HG02610 (cell line): ENCODE measurements around the gene BAD.
A peak's percentile ranks its signal among the peaks of the same experiment; 100 is the strongest.
"Not testable (repeated sequence)": the region's sequence is repeated elsewhere in the genome, so short reads cannot be mapped to it uniquely, and the experiment has no call there.

Experiments
- ATAC-seq: cut with Tn5 transposase; IDR thresholded peaks from one replicate; pipeline ENCODE4 v1.9.1; 2021; ENCODE audit warnings: mild to moderate bottlenecking, moderate library complexity; ENCODE audit not compliant: unreplicated experiment

Gene BAD

DNA sequence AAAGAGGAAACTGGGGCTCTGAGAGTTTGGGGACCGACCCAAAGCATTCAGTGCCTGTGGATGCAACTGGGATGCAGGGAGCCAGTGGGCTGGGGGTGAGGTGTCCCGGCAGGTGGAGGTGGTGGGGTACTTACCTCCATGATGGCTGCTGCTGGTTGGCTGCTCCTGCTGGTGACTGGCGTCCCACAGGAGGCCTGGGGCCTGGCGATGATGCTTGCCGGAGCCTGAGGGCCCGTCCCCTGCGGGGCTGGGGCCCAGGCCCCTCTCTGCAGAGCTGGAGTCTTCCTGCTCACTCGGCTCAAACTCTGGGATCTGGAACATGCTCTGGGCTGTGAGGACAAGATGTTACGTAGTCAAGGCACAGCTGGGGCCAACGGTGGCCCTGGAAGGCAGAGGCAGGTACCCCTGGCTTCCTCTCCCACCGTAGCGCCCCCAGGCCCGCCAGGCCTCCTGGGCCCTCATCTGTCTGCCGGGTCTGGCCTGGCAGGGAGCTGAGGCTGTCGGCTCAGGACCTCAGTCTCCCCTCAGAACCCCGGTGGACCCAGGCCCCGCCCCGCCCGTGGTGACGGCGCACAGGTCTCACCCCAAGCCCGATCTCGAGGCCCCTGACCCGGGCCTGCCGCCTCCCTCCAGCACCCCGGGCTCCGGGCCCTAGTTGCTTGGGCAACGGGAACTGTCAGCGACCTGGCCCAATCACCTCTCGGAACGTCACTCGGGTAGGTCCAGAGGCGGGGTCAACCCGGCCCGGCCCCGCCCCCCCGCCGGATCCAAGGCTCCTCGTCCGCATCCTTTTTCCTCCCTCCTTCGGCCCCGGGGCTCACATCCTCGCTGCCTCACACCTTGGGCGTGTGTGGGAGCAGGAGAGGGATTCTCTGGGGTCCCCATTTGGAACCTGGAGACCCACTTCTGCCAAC lies at the start of gene BAD:
Gene BAD (minus strand): TSS at position 618 of the 914 bp plus-strand sequence. CDS start 297 bp downstream, at position 321.
- ATAC-seq = peak; percentile 79

DNA sequence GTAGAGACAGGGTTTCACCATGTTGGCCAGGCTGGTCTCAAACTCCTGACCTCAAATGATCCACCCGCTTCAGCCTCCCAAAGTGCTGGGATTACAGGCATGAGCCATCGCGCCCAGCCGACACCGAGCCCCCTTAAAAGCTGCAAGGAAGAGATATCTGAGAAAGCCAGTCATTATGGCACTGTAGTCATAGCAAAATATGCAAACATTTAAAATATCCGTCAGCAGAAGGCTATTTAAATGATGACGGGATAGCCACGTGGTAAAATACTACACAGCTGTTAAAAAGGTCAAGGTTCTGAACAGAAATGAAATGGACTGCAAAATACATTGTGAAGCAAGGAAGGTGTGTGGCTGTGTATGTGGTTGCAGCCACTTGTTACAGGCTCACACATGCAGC lies 49.1 kb upstream of the BAD start:
- no peak for ATAC-seq

- peak; percentile 55 for ATAC-seq
Measured at GRCh38 chr11:64331569-64332371, 47.3 kb upstream of the BAD start.

- ATAC-seq = no peak
Measured at GRCh38 chr11:64330888-64331287, 46.4 kb upstream of the BAD start.

- ATAC-seq = no peak
Measured at GRCh38 chr11:64327993-64328392, 43.5 kb upstream of the BAD start.

DNA sequence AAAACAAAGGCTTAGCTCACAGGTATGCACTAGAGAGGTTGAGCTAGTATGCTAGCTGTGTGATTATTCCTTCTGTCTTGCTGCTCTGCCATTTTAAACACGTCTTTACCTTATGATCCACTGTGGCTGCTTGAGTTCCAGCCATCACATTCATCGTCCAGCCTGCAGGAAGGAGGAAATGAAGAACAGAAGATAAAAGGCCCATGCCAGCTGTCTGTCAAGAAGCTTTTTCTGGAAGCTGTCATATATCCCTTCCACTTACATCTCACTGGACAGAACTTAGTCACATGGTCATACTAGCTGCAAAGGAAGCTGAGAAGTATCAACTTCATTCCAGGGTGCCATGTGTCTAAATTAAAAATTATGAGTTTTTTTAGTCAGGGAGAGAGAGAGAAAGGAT lies 42.9 kb upstream of the BAD start:
- ATAC-seq = no peak

DNA sequence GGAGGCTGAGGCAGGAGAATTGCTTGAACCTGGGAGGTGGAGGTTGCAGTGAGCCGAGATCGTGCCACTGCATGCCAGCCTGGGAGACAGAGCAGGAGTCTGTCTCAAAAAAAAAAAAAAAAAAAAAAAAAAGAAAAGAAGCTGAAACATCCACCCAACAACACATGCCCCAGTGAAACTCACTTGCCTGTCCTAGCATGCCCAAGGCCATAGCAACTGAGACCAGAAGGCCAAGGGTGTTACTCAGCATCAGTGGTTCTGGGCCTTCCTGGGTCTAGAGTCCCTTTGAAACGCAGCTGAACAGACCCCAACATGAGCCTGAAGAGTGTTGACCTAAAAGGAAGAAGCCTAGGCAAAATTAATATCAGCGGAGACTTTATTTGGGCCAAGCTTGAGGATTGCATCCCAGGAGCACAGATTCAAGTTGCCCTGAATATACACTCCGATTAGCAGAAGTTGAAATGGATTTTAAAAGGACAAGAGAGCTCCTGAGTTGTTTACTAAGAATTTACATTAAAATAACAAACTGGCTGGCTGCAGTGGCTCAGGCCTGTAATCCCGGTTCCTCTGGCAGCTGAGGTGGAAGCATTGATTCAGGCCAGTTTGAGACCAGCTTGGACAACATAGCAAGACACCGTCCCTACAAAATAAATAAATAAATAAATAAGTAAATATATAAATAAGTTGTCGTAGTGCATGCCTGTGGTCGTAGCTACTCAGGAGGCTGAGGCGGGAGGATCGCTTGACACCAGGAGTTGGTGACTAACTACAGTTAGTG lies 40.4 kb upstream of the BAD start:
- ATAC-seq = no peak

DNA sequence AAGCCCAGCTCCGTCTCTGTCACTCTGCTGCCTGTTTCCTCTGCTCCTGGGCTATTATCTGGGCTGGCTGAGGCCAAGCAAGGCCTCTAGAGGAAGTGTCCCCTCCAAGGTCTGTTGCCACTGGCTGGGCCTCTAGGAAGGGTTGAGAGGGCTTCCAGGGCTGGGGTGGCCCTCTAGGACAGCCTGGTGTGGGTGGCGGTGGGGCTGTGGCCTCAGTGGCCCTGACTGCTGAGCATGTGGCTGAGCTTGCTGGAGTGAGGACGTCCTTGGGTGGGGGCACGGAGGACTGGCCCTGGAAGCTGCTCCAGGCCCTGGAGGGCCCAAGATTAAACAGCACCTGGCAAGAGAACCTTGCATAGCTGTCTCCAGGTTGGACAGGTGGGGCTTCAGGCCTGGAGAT lies 39.5 kb upstream of the BAD start:
- ATAC-seq = not testable (repeated sequence)

DNA sequence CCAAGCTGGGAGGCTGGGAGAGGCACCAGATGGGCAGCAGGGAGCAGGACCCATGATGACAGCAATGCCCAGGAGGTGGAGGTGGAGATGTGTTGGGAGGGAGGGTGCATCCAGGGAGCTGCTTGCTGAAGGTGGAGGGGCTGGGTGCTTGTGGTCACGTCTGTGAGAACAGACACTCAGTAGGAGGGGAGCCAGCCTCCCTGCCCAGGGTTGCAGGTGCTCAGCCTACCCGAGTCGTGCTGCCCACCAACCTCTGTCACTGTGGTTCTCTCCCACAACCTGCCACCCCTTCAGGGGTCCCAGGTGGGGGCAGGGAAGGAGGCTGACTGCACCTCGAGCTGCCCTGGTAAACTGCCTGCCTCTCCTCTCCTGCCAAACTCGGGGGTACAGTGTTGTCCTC lies 38.9 kb upstream of the BAD start:
- ATAC-seq = no peak

DNA sequence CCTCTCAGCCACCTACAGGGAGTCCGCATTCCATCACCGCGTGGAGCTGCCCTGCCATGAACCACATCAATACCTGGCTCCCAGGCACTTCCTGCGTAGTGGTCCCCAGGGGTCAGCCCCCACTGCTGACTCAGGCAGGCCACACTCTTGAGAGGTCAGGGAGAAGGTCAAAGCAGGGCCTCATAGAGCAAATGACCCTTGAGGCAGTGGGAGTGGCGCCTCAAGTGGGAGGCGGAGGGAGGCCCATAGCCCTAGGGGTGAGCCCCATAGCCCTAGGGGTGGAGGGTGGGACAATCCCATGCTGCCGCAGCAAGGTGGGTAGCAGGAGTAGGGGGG lies 38.4 kb upstream of the BAD start:
- ATAC-seq = no peak

GRCh38 chr11:64321533-64321932 lies 37.1 kb upstream of the BAD start:
- ATAC-seq = no peak

DNA sequence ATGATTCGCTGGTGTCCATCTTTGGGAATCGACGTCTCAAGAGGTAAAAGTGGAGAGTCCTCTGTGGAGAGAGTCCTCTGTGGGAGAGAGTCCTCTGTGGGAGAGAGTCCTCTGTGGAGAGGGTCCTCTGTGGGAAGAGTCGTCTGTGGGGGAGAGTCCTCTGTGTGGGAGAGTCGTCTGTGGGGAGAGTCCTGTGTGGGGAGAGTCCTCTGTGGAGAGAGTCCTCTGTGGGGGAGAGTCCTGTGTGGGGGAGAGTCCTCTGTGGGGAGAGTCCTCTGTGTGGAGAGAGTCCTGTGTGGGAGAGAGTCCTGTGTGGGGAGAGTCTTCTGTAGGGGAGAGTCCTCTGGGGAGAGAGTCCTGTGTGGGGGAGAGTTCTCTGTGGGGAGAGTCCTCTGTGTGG lies 36.6 kb upstream of the BAD start:
- ATAC-seq = no peak

DNA sequence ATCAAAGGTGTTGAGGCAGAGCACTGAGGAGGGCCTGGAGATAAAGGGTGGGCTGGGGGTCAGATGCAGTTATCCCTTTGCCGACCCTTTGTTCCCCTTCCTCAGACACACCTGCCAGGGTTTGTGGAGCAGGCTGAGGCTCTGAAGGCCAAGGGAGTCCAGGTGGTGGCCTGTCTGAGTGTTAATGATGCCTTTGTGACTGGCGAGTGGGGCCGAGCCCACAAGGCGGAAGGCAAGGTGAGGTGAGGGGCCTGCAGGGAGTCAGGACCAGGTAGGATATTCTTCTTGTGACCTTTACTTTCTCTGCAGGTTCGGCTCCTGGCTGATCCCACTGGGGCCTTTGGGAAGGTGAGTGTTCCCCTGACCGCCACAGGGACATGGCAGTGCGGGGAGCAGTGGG lies 36.1 kb upstream of the BAD start:
- ATAC-seq = no peak

- ATAC-seq = no peak
Measured at GRCh38 chr11:64318766-64319761, 34.6 kb upstream of the BAD start.

DNA sequence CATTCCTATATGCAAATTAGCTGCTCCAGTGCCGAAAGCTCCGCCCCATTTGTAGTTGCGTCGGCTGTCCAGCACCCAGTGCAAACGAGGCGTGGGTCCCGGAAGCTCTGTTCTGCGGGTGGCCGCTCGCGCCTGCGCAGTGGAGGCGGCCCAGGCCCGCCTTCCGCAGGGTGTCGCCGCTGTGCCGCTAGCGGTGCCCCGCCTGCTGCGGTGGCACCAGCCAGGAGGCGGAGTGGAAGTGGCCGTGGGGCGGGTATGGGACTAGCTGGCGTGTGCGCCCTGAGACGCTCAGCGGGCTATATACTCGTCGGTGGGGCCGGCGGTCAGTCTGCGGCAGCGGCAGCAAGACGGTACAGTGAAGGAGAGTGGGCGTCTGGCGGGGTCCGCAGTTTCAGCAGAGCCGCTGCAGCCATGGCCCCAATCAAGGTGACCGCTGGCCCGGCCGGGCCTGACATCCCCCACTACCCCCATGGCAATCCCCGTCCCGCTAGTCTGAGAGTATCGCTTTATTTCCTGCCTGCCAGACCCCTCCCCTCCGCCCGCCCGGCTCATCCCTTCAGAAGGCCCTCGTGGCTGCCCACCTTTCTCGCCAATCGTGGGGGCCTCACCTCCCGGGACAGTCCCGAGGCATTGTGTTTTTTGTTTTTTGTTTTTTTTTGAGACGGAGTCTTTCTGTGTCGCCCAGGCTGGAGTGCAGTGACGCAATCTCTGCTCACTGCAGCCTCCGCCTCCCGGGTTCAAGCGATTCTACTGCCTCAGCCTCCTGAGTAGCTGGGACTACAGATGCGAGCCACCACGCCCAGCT lies 33.7 kb upstream of the BAD start, which contains the start of gene PRDX5:
Gene PRDX5 (plus strand): TSS at position 161 of the 805 bp plus-strand sequence. CDS start 95 bp downstream, at position 256.
- peak; percentile 75 for ATAC-seq

DNA sequence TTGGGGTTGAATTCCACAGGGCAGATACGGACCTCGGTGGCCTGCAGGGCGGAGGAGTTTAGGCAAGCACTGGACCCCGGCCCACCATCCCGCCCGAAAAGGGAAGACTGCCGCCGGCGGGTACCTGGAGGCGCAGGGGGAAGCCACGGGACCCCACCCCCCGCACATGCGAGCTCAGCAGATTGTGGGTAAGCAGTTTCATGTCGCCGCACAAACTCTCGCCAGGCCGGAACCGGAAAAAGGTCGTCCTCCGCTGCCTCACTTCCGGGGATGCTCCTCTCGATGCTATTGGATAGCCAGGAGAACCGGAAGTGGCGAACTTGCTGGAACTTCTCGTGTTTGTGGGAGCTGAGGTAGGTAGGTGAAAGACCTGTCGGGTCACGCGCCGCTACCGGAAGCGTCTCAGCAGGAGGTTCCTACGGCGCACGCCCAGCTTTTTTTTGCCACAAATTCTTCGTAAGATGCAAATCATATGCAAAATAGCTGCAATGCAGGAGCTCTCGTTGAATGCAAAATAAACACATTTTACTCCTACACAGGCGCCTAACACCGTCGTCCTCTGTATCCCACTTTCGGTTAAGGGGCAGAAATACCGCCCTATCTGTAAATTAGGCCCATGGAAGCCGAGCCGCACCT lies 33.0 kb upstream of the BAD start, which contains the start of gene TRMT112:
Gene TRMT112 (minus strand): TSS at position 235 of the 636 bp plus-strand sequence. CDS start 33 bp downstream, at position 202.
- ATAC-seq = peak; percentile 59

DNA sequence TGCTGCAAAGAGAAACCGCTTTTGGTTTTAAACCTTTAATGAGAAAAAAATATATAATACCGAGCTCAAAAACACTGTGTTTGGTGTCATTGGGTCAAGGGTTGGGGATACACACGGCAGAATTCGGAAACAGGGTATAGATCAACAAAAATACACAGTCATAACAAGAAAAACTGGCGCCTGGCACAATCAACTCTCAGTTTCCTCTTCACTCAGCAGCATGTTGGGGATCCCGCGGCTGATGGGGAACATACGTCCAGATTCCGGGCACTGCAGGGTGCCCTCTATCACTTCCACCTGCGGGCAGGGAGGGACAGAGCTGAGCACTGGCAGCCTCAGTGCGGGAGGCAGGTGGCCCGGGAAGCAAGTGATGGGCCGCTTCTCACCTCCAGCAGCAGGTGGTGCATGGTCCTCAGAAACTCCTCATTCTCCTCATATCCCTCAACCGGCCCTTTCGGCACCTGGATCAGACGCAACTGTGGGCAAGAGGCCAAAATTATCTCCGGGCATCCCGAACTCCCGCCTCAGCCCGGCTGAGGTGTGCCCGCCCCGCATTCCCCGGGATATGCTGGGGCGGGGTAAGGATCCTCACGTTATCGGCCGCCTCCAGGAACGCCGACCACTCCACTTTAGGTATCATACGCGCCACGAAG lies 32.3 kb upstream of the BAD start:
- ATAC-seq = no peak
